ENCODE measurements around the gene NSA2.
A peak's percentile ranks its signal among the peaks of the same experiment; 100 is the strongest.
"Not testable (repeated sequence)": the region's sequence is repeated elsewhere in the genome, so short reads cannot be mapped to it uniquely, and the experiment has no call there.

The NSA2 gene

DNA sequence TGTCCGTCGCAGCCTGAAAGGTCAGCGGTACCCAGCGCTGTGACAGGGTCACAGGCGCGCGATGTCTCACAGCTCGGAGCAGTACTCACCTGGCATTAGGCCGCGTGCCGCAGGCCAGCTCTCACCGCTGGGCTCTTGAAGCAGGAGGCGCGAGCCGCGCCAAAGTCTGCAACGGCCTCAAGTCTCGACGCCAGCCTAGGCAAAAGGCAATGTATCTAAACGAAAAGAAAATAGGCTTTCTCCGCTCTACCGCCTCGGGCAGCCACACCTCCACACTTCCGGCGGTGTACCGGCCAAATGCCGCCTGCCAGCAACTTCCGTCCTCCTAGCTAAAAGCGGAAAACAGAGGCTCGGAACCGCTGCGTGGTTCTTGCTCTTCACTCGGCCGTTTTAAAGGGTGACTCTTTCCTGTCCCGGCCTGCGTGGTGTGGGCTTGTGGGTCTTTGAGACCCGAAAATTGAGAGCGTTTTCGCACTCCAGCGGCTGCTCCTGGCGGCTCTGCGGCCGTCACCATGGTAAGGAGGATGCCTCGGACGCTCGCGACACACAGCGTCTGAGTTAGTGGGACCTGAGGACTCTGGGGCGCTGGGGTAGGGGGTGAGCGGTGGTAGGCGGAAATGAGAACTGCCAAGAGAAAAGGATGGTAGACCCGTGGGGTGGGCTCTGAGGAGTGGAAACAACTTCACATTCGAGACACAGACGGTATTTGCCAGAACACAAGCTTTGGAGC, at the start of gene NSA2, which contains the start of gene GFM2:
TSS of gene NSA2 (plus strand) at position 401 of the 730 bp plus-strand sequence. CDS start at position 513, 112 bp downstream.
TSS of gene GFM2 (minus strand) at position 269 of the 730 bp plus-strand sequence. CDS start 3,375 bp downstream, outside the sequence.
- peak; percentile 84 for DNase-seq (ENCODE audit: low spot score)

DNA sequence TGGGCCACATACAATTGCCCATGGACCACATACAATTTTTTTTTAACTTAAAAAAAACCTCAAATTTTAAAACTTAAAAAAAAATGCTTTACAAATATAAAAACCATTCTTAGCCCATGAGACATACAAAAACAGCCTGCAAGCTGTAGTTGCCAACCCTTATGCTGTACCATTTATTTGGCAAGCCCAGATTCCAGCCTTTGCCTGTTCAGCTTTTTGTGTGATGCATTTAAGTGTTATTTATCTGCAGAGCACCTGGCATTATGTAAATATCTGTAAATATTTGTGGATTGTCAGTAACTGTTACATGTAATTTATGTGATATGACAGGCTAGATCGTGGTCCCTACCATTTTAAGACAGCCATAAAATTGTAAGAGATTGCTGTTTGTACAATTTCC, 49.5 kb upstream of the NSA2 start:
- no peak for DNase-seq (ENCODE audit: low spot score)

DNA sequence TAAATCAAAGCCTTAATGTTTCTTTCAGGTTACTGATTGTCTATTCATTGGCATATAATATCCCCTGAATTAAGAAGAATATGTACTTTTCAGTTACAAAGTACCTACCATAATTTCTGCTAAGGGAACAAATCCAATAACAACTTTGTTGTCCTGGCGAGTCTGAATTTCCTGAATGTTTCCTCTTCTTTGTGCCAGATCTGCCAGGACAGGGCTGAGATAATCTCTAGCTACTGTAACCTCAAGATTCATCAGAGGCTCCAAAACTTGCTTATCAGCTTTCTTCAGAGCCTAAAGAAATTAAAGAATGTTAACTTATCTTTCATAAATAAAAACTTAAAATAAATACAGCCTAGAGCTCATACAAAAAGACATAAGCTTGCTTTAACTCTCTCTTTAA, 44.8 kb upstream of the NSA2 start:
- no peak for DNase-seq (ENCODE audit: low spot score)

DNA sequence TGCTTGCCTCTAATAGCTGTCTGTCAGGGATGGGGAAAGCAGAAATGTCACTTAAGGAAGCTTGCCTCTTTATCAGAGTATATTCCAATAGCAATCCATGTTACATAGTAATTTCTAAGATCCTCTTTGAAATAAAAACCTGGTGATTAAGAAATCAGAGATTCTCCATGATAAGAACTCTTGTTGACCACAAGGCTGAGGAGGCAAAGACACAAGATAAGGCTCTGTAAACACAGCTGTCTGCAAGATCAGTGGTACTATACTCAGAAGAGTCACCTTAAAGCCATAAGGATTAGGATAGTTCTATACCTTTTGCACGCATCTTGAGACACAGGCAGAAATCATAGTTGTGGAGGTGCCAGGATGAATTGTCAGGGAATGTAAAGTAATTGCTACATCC, 41.7 kb upstream of the NSA2 start:
- DNase-seq (ENCODE audit: low spot score) = no peak

DNA sequence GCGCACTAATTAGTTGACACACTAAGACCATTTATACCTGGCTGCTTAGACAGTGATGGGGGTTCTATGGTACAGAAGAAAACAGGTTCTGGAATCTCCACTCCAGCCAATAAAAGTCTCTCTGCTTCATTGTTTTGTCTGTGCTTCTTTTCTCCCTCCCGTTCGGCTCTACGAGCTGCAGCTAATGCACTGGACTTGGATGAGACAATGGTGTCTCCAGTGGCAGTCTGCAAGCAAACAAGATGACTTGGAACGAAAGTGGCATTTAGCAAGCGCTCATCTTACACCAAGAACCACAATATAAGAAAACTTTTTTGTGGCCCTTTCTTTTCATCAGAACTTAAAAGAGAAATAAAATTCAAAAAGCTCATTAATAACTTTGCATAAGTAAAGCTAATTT, 30.3 kb upstream of the NSA2 start:
- no peak for DNase-seq (ENCODE audit: low spot score)

DNA sequence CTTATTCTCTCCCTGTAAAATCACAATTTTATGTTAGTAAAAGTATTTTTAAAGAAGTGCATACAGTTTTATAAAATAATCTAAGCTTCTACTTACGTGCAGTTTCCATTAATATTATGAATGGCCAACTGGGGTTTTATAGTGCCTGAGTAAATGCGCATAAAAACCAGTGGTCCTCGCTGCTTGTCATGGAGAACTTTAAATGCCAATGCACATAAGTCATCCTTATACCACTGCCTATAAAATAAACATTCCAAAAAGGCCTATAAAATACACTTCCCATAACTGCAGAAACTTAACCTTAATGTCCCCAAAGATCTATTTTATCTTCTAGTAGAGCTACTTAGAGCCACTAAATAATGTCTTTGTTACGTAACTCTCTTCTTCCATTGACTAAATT, 28.6 kb upstream of the NSA2 start:
- DNase-seq (ENCODE audit: low spot score) = no peak

DNA sequence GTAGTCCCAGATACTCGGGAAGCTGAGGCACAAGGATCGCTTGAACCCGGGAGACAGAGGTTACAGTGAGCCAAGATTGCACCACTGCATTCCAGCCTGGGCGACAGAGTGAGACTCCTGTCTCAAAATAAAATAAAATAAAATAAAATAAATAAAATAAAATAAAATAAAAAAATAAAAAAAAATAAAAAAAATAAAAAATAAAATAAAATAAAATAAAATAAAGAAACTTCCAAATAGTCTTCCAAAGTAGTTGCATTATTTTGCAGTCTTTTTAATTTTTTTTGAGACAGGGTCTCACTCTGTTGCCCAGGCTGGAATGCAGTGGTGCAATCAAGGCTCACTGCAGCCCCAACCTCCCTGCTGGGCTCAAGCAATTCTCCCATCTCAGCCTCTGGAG, 18.3 kb upstream of the NSA2 start:
- DNase-seq (ENCODE audit: low spot score) = not testable (repeated sequence)

DNA sequence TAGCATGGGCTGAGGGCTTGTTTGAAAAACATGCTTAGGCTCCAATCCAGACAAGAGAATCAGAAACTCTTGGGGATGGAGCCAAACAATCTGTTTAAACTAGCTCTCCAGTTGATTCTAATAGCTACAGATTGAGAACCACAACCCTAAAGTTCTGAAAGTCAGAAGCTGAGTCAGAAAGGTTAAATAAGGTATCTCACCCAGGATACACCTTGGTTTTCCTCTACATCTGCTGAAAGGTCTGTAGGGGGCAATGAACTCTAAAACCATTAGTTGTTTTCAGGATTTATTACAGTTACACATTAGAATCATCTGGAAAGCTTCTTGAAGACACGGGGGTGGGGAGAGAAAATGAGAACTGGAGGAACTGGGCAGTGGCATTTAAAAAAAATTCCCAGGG, 5.8 kb upstream of the NSA2 start:
- DNase-seq (ENCODE audit: low spot score) = no peak

DNA sequence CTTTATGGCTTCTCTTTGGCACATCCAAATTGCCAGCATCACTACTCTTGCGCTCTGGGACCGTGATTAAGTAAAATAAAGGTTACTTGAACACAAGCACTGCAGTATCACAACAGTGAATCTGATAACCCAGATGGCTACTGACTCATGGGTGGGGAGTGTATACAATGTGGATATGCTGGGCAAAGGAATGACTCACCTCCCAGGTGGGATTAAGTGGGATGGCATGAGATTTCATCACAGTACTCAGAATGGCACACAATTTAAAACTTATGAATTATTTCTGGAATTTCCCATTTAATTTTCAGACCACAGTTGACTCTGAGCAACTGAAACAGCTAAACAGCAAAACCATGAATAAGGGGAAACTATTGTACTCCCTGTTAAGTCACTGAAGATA, 4.5 kb upstream of the NSA2 start:
- DNase-seq (ENCODE audit: low spot score) = no peak

DNA sequence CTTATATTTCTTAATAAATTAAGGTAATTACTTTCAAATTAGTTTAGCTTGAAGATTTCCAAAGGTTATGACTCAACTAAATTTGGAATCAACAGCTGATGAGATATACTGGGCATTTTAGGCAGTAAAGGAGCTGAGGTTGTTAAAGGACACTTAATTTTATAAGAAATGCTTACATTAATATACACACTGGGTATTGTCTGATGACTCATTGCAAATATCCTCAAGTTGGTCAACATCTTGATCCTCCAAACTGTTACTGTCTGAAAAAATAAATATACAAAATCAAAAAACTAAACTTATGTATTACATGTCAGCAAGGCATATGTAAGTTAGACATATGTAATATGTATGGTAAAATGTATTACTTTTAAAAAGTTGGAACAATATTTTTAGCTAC, 3.5 kb upstream of the NSA2 start:
- no peak for DNase-seq (ENCODE audit: low spot score)

DNA sequence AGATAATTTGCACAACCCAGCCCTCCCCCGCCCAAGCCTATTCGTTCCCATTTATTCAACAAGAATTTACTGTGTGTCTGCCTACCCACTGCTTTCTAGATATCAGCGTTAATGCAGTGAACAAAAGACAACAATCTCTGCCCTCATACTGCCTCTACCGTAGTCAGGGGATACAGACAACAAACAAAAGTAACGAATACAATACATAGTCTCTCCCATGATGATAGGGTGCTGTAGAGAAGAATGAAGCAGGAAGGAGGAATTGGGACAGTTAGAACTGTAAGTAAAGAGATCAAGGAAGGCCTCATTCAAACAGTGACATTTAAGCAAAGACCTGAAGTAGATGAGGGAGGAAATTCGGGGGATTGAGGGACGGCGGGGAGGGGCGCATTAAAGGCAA, 1.8 kb upstream of the NSA2 start:
- DNase-seq (ENCODE audit: low spot score) = no peak

DNA sequence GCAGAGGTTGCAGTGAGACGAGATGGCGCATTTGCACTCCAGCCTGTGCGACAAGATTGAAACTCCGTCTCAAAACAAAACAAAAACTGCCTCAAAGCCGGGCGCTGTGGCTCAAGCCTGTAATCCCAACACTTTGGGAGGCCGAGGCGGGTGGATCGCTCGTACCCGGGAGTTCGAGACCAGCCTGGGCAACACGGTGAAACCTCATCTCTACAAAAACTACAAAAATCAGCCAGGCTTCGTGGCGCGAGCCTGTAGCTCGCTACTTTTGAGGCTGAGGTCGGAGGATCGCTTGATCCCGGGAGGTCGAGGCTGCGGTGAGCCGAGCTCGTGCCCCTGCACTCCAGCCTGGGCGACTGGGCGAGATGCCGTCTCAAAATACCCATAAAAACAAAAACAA, 1.1 kb upstream of the NSA2 start:
- DNase-seq (ENCODE audit: low spot score) = no peak

DNA sequence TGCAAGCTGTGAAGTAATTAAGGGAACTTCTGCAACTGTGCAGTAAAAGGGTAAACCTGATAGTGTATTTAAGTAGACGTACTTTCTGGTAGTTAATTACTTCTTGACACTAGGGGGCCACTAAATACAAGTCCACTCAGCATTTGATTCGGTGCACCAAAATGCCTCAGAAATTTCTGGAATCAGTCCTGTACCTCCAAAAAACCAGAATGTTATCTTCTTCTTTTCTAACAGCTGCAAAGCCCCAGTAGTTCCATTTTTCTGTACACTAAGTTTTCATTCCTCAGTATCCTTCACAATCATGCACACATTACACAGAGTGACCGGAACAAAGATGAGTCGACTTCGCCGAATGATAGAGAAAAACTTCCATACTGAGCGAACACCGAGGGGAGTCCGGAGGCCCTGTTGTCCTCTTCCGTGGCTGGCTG, 616 bp upstream of the NSA2 start:
- DNase-seq (ENCODE audit: low spot score) = peak; percentile 36

DNA sequence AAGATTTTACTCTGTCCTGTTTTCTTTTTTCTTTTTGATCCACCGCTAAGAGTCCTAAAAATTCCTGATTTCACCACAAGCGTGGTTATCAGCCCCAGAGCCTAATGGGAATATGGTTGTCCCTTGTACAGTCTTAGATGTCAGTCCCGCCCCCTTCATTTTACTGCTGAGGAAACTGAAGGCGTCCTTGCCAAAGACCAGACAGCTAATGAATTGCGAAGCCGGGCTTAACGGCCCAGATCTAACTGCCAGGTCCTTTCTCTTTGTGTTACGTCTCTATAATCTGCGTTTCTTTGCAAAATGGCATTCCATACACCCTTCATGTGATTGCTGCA, 497 bp downstream of the NSA2 start:
- DNase-seq (ENCODE audit: low spot score) = peak; percentile 15

DNA sequence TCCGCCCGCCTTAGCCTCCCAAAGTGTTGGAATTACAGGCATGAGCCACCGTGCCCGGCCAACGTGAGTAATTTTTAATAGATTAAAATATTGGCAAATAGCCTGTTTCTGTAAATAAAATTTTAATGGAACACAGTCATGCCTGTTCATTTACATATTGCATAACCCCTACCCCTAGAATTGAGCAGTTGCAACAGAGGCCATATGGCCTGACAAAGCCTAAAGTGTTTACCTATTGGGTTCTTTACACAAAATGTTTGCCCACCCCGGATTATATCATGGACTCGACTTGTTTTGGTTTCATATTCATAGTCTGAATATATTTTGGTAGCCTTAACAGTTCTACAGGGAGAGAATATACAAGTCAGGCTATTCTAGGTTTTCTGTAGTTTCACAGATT, 5.3 kb downstream of the NSA2 start:
- DNase-seq (ENCODE audit: low spot score) = no peak

DNA sequence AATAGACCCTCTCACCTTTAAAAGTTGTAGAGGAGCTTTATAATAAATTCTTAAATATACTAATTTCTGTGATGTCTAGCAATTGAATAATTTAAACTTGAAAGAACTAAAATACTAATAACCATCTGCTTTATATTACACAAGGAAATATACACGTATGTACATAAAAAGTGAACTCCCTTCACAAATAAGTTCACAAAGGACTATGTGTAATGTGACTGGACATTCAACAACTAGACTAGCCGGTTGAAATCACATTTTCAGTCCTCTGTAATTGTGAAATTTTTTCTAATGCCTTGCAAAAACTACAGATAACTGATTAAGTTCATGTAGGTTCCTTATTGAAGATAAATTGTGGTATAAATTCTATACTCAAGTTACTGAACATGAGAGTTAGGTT, 11.6 kb downstream of the NSA2 start:
- no peak for DNase-seq (ENCODE audit: low spot score)

DNA sequence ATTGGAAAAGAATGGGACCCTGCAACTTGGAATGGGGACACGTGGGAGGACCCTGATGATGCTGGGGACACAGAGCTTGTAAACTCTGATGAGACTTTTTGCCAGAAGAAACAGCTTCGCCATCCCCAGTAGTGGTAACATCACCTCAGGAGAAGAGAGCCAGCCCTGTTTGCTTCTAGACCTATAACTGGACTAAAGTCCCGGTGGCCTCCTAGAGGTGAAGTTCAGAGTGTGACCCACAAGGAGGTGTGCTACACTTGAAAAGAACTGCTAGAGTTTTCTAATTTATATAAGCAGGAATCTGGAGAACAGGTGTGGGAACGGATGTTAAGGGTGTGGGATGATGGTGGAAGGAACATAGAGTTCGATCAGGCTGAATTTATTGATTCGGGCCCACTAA, 19.8 kb downstream of the NSA2 start:
- DNase-seq (ENCODE audit: low spot score) = no peak

DNA sequence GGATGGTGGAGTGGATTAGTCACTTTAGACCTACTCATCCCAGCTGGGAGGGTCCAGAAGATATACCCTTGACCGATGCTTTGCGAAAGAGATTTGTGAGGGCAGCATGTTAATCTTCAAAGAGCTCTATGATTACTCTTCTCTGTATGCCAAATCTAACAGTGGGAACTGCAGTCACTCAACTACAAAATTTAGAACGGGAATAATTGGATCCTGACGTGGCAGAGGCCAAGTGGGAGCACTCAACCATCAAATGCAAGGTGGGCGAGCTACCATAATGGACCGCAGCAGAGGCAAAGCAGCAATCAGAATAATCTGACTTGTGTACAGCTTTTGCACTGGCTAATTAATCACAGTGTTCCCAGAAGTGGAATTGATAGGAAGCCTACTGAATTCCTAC, 20.4 kb downstream of the NSA2 start:
- no peak for DNase-seq (ENCODE audit: low spot score)

DNA sequence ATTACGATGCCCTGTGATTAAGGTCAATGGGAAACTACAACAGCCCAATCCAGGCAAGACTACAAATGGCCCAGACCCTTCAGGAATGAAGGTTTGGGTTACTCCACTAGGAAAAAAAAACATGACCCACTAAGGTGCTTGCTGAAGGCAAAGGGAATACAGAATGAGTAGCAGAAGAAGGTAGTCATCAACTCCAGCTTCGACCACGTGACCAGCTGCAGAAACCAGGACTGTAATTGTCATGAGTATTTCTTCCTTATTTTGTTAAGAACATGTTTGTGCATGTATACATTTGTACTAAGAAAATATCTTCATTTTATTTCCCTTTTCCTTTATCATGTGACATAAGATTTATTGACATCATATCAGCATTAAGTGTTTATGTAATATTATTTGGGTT, 24.6 kb downstream of the NSA2 start:
- not testable (repeated sequence) for DNase-seq (ENCODE audit: low spot score)

DNA sequence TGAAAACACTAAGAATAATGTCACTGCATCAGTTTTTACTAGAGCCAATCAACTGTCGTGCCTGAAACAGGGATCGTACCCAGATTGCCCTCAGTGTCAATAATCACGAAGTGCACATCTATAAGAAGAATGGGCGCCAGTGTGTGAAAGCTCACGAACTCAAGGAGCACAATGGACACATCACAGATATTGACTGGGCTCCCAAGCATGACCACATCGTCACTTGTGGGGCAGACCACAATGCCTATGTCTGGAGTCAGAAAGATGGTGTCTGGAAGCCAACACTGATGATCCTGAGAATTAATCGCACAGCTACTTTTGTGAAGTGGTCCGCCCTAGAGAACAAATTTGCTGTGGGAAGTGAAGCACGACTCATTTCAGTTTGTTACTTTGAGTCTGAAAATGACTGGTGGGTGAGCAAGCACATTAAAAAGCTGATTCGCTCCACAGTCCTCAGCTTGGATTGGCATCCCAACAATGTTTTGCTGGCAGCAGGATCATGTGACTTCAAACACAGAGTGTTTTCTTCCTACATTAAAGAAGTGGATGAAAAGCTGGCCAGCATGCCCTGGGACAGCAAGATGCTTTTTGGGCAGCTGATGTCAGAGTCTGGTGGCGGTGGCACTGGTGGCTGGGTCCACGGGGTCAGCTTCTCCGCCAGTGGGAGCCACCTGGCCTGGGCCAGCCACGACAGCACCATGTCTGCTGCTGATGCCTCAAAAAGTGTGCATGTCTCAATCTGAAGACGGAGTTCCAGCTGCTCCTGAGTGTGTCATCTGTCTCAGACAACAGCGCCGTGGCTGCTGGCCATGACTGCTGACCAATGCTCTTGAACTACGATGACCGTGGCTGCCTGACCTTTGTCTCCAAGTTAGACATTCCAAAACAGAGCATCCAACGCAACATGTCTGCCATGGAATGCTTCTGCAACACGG, 32.2 kb downstream of the NSA2 start:
- DNase-seq (ENCODE audit: low spot score) = no peak

DNA sequence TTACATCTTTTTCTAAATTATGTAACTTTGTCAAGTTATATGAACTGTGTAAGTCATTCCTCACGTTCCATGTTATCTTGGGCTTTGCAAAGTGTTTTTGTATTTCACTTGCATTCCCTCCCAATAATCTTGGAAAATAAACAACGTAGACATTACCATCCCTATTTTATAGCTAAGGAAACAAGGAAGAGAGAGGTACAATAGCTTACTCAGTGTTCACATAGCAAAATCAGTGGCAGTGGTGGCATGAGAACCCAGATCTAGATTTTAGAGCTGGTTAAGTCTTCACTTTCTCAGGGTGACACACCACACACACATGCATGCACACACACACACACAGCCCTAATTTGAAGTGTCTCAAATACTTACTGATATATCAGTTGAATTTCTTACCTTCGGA, 34.1 kb downstream of the NSA2 start:
- DNase-seq (ENCODE audit: low spot score) = no peak

DNA sequence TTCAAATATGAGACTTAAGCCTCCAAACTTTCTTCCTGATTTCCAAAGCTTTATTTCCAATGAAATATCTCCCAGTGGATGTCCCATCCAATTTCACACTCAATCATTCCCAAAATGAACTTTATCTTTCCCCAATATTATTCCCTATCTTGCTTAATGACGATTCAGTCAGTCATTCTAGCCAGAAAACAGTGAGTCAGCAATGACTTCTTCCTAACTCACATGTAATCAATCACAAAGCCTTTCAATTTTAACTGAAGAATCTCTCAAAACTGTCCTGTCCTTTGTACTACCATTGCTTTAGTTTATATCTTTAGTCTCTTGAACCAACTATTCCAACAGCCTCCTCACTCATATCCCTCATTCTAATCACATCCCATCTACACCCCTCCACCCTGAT, 34.9 kb downstream of the NSA2 start:
- no peak for DNase-seq (ENCODE audit: low spot score)

DNA sequence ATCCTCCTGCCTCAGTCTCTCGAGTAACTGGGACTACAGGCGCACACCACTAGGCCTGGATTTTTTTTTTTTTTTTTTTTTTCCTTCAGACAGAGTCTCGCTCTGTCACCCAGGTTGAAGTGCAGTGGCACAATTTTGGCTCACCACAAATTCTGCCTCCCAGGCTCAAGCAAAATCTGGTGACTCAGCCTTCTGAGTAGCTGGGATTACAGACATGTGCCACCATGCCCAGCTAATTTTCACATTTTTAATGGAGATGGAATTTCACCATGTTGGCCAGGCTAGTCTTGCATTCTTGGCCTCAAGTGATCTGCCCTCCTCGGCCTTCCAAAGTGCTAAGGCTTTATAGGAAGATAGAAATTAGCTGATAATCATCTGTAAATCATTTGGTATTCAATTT, 43.9 kb downstream of the NSA2 start:
- DNase-seq (ENCODE audit: low spot score) = no peak

Measured in iPS-NIHi11 (cell line).